ENCODE results near the gene HNRNPDL.
"Not testable (repeated sequence)": the region's sequence is repeated elsewhere in the genome, so short reads cannot be mapped to it uniquely, and the experiment has no call there.

HNRNPDL gene

DNA sequence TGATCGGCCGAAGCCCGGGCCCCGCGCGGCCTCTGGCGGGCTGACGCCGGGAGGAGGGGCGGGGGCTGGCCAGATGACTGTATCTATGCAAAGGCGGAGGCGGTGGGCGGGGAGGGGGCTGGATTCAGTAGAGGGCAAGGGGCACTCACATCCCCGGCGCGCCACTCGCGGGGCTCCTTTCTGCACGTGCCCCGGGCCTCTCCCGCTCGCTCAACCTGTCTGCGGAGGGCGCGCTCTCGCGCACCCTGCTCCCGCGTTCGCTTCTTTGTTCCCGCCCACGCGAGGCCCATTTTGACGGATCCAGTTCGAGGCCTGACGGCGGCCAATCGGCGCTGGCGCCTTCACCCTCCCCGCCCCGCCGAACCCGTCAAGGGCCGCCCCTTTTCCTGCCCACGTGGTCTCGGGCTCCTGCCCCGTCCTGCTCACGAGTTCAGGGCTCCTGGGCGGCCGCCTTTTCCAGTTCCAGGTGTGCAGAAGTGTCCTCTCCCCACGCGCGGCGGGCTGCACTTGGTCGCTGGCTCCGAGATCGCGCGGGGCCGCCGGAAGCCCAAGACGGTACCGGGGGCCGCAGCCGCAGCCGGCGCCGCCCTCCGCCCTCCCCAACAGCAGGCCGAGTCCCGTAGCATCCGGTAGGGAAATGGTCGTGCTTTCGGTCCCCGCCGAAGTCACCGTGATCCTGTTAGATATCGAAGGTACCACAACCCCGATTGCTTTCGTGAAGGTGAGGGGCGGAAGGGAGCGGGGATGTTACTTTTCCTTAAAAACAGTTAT, at the start of gene HNRNPDL, which contains the start of gene ENOPH1:
HNRNPDL (minus strand) TSS at position 270 of the 771 bp plus-strand sequence. CDS start 772 bp downstream, outside the sequence.
ENOPH1 (plus strand) TSS at position 398 of the 771 bp plus-strand sequence; CDS start at position 638, 240 bp downstream.
- TF ChIP-seq, protein P1, sequence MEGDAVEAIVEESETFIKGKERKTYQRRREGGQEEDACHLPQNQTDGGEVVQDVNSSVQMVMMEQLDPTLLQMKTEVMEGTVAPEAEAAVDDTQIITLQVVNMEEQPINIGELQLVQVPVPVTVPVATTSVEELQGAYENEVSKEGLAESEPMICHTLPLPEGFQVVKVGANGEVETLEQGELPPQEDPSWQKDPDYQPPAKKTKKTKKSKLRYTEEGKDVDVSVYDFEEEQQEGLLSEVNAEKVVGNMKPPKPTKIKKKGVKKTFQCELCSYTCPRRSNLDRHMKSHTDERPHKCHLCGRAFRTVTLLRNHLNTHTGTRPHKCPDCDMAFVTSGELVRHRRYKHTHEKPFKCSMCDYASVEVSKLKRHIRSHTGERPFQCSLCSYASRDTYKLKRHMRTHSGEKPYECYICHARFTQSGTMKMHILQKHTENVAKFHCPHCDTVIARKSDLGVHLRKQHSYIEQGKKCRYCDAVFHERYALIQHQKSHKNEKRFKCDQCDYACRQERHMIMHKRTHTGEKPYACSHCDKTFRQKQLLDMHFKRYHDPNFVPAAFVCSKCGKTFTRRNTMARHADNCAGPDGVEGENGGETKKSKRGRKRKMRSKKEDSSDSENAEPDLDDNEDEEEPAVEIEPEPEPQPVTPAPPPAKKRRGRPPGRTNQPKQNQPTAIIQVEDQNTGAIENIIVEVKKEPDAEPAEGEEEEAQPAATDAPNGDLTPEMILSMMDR (IDR thresholded peaks at IDR 0.05; ENCODE audit: borderline replicate concordance, control extremely low read depth, extremely low read depth, insufficient read depth, missing control alignments), result no peak
- in situ Hi-C loops (cut with MboI; ENCODE audit: low sequenced_read_pairs, unreplicated experiment), result no loop called here
- DNase-seq (ENCODE audit: low spot score), result peak; percentile 95

DNA sequence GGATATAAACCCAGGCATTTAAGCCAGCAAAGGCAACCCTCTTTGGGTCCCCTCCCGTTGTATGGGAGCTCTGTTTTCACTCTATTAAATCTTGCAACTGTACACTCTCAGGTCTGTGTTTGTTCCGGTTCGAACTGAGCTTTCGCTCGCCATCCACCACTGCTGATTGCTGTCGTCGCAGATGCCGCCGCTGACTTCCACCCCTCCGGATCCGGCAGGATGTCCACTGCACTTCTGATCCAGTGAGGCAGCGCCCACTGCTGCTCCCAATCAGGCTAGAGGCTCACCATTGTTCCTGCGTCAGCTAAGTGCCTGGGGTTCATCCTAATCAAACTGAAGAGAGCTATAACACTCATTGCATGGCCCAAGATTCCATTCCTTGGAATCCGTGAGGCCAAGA, 49.3 kb upstream of the HNRNPDL start:
- in situ Hi-C loops (cut with MboI; ENCODE audit: low sequenced_read_pairs, unreplicated experiment), result no loop called here
- TF ChIP-seq, protein P1 (IDR thresholded peaks at IDR 0.05; ENCODE audit: borderline replicate concordance, control extremely low read depth, extremely low read depth, insufficient read depth, missing control alignments), result no peak

DNA sequence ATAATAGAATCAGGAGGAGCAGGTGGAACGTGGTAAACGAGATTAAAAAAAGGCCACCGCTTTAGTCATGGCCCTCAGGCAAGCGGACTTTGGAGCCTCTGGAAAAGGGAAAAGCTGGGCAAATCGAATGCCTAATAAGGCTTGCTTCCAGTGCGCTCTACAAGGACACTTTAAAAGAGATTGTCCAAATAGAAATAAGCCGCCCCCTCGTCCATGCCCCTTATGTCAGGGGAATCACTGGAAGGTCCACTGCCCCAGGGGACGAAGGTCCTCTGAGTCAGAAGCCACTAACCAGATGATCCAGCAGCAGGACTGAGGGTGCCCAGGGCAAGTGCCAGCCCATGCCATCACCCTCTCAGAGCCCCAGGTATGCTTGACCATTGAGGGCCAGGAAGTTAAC, 47.2 kb upstream of the HNRNPDL start:
- in situ Hi-C loops (cut with MboI; ENCODE audit: low sequenced_read_pairs, unreplicated experiment), result not testable (repeated sequence)

More for the DNA sequence above, 49.3 kb upstream of the HNRNPDL start:
- DNase-seq (ENCODE audit: low spot score), result no peak

DNA sequence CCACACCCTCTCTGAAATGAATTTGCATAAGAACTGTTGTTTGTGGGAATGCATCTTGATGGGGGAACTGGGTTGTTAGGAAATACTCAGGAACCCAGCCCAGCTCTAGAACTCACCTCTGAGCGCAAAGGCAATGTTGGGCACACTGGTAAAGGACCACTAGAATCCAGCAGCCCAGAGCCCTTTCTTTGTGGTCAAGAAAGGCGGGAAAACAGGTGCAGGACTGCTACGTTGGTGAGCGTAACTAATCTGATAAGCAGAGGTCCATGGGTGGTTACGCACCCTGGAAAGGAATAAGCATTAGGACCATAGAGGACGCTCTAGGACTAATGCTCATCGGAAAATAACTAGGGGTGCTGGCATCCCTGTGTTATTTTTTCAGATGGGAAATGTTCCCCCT, 45.7 kb upstream of the HNRNPDL start:
- in situ Hi-C loops (cut with MboI; ENCODE audit: low sequenced_read_pairs, unreplicated experiment); DNase-seq (ENCODE audit: low spot score): not testable (repeated sequence)

More for the DNA sequence above, 47.2 kb upstream of the HNRNPDL start:
- not testable (repeated sequence) for DNase-seq (ENCODE audit: low spot score)

DNA sequence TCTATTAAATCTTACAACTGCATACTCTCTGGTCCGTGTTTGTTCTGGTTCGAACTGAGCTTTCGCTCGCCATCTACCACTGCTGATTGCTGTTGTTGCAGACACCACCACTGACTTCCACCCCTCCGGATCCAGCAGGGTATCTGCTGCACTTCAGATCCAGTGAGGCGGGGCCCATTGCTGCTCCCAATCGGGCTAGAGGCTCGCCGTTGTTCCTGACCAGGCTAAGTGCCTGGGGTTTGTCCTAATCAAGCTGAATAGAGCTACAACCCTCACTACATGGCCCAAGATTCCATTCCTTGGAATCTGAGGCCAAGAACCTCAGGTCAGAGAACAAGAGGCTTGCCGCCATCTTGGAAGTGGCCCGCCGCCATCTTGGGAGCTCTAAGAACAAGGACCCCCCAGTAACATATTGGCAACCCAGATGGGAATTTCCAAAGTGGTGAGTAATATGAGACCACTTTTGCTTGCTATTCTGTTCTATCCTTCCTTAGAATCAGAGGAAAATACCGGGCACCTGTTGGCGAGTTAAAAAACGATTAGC, 43.4 kb upstream of the HNRNPDL start:
- in situ Hi-C loops (cut with MboI; ENCODE audit: low sequenced_read_pairs, unreplicated experiment), result loop anchor here (25.0 kb wide), 1 partner anchor 539 kb away; the partner anchor contains the start of gene LIN54

DNA sequence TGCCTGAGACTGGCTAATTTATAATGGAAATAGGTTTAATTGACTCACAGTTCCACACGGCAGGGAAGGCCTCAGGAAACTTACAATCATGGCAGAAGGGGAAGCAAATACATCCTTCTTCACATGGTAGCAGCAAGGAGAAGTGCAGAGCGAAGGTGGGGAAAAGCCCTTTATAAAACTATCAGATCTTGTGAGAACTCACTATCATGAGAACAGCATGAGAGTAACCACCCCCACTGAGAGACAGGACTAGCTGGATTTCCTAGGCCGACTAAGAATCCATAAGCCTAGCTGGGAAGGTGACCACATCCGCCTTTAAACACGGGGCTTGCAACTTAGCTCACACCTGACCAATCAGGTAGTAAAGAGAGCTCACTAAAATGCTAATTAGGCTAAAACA, 42.8 kb upstream of the HNRNPDL start:
- in situ Hi-C loops (cut with MboI; ENCODE audit: low sequenced_read_pairs, unreplicated experiment), result loop anchor here (25.0 kb wide), 1 partner anchor 539 kb away; the partner anchor contains the start of gene LIN54
- DNase-seq (ENCODE audit: low spot score), result not testable (repeated sequence)

More for the DNA sequence above, 43.4 kb upstream of the HNRNPDL start:
- DNase-seq (ENCODE audit: low spot score), result no peak
- TF ChIP-seq, protein P1 (IDR thresholded peaks at IDR 0.05; ENCODE audit: borderline replicate concordance, control extremely low read depth, extremely low read depth, insufficient read depth, missing control alignments), result no peak

DNA sequence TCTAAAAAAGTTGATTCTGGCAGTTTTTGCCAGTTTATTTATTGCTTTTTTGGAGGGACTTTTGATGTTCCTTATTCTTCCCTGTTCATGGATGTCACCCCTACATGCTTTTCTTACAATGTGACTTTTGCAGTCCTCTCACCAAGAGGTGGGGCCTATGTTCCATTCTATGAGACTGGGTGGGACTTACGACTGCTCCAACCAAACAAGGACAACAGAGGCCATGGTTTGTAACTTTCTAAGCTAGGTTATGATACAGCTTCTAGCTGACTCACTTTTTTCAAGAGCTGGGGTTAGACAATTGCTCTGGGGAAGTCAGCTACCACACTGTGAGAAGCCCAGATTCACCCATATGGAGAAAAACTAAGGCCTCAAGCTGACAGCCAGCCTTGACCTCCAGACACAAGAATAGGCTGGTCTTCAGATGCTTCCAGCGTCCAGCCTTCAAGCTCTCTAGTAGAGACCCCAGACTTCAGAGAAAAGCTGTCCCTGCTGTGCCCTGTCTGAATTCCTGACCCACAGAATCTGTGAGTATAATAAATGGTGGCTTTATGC, 39.6 kb upstream of the HNRNPDL start:
- no peak for DNase-seq (ENCODE audit: low spot score)
- TF ChIP-seq, protein P1 (IDR thresholded peaks at IDR 0.05; ENCODE audit: borderline replicate concordance, control extremely low read depth, extremely low read depth, insufficient read depth, missing control alignments), result no peak
- in situ Hi-C loops (cut with MboI; ENCODE audit: low sequenced_read_pairs, unreplicated experiment), result loop anchor here (10.0 to 25.0 kb wide), 2 partner anchors 265 to 542 kb away; partner anchors contain the start of gene LIN54

DNA sequence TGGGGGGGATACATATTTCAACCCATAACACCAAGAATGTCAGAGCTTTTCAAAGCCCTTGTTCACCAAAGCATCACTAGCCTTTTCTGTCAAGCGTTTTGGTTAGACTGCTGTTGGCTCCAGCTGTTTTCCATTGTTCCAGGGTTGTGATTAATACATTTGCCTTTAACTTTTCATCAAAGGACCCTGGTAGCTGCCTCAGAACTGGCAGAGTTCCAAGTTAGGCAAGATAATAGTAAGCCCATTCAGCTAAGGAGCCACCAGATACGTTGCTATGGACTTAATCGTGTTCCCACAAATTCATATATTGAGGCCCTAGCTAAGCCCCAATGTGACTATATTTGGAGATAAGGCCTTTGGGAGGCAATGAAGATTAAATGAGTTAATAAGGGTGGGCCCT, 37.2 kb upstream of the HNRNPDL start:
- in situ Hi-C loops (cut with MboI; ENCODE audit: low sequenced_read_pairs, unreplicated experiment), result loop anchor here (10.0 to 25.0 kb wide), 2 partner anchors 267 to 545 kb away; partner anchors contain the start of gene LIN54

More for the DNA sequence above, 37.2 kb upstream of the HNRNPDL start:
- TF ChIP-seq, protein P1 (IDR thresholded peaks at IDR 0.05; ENCODE audit: borderline replicate concordance, control extremely low read depth, extremely low read depth, insufficient read depth, missing control alignments), result no peak
- DNase-seq (ENCODE audit: low spot score), result no peak

Data from GM13976 (cell line).